IMR-90 (cell line): Measurements from ENCODE around the gene C14orf93. TPM values are rescaled to one million over a fixed set of nuclear protein-coding genes. Genes with fewer than 3 reads are reported as not detected.

Experiments used
- ATAC-seq: fragments of 200-7000 bp; cut with Tn5 transposase; 2 replicates; pipeline ENCODE4 v1.9.1; 2020; ENCODE audit warnings: low read depth, mild to moderate bottlenecking, moderate library complexity
- BruUV-seq: library from RNA; stranded (reverse); fragments of 400-500 nt; replicated peaks from 2 replicates; lab custom pipeline; 2021; lab: Mats Ljungman, UMichigan
- CTCF ChIA-PET: fragments of 300-600 bp; formaldehyde crosslinking; extraction: SDS; loops from one replicate; lab custom pipeline; 2021; ENCODE audit warnings: antibody characterized with exemption; lab: Yijun Ruan, JAX
- POLR2A ChIA-PET: fragments of 300-600 bp; sonication (Branson Sonifier 250); formaldehyde crosslinking; loops from one replicate; lab custom pipeline; 2022; ENCODE audit warnings: antibody characterized with exemption; ENCODE audit not compliant: unreplicated experiment; lab: Charles Lee
- DNase-seq: peaks from one replicate; pipeline ENCODE4 v3.0.0; 2013
- H2AFZ ChIP-seq: replicated peaks from 2 replicates; pipeline ENCODE3; 2013; ENCODE audit warnings: low read length, mild to moderate bottlenecking; ENCODE audit not compliant: poor library complexity
- H2AK5ac ChIP-seq: 2 replicates; pipeline ENCODE4 v1.6.1; 2013; ENCODE audit warnings: low read depth, low read length, inconsistent platforms
- H2AK9ac ChIP-seq: replicated peaks from 2 replicates; pipeline ENCODE3; 2013; ENCODE audit warnings: mild to moderate bottlenecking, low read depth, low read length, moderate library complexity; ENCODE audit not compliant: poor library complexity
- H2BK120ac ChIP-seq: 2 replicates; pipeline ENCODE4 v1.6.1; 2013; ENCODE audit warnings: low read depth, low read length, inconsistent platforms
- H2BK15ac ChIP-seq: 3 replicates; pipeline ENCODE4 v1.6.1; 2013; ENCODE audit warnings: low read depth, low read length, inconsistent platforms
- H2BK20ac ChIP-seq: 2 replicates; pipeline ENCODE4 v1.6.1; 2013; ENCODE audit warnings: low read depth, mild to moderate bottlenecking, inconsistent platforms, low read length, moderate library complexity
- H2BK5ac ChIP-seq: 2 replicates; pipeline ENCODE4 v1.6.1; 2013; ENCODE audit warnings: mild to moderate bottlenecking, low read depth, low read length, inconsistent platforms; ENCODE audit not compliant: poor library complexity, severe bottlenecking
- H3K14ac ChIP-seq: replicated peaks from 2 replicates; pipeline ENCODE4 v1.6.1; 2013; ENCODE audit warnings: low read depth, low read length, inconsistent platforms
- H3K18ac ChIP-seq: 2 replicates; pipeline ENCODE4 v1.6.1; 2013; ENCODE audit warnings: low read depth, low read length, control low read depth
- H3K23ac ChIP-seq: 2 replicates; pipeline ENCODE4 v1.6.1; 2013; ENCODE audit warnings: low read depth, low read length, inconsistent platforms
- H3K27ac ChIP-seq: 2 replicates; pipeline ENCODE4 v1.5.1; 2013; ENCODE audit warnings: mild to moderate bottlenecking, control low read depth, low read length; ENCODE audit not compliant: insufficient read depth
- H3K27me3 ChIP-seq: 2 replicates; pipeline ENCODE4 v1.6.1; 2013; ENCODE audit warnings: low read length; ENCODE audit not compliant: control insufficient read depth, insufficient read depth
- H3K36me3 ChIP-seq: 2 replicates; pipeline ENCODE4 v1.6.1; 2013; ENCODE audit warnings: low read length, mixed read lengths; ENCODE audit not compliant: control insufficient read depth, insufficient read depth
- H3K4ac ChIP-seq: 2 replicates; pipeline ENCODE4 v1.6.1; 2013; ENCODE audit warnings: low read depth, low read length, inconsistent platforms
- H3K4me1 ChIP-seq: 2 replicates; pipeline ENCODE4 v1.6.1; 2013; ENCODE audit warnings: low read length, mixed read lengths; ENCODE audit not compliant: control insufficient read depth, insufficient read depth
- H3K4me2 ChIP-seq: 2 replicates; pipeline ENCODE4 v1.6.1; 2013; ENCODE audit warnings: low read depth, mild to moderate bottlenecking, control low read depth, low read length, moderate library complexity
- H3K4me3 ChIP-seq: 2 replicates; pipeline ENCODE4 v1.5.1; 2013; ENCODE audit warnings: low read depth, mild to moderate bottlenecking, control low read depth, low read length, moderate library complexity; ENCODE audit not compliant: insufficient read depth
- H3K56ac ChIP-seq: 2 replicates; pipeline ENCODE4 v1.6.1; 2013; ENCODE audit warnings: low read length, inconsistent platforms; ENCODE audit not compliant: insufficient read depth; ENCODE audit errors: extremely low read depth
- H3K79me1 ChIP-seq, 2 experiments: 2 replicates each; pipeline ENCODE4 v1.6.1; 2013; ENCODE audit warnings: low read length in 2 of 2, inconsistent platforms in 1 of 2, low read depth in 1 of 2
- H3K9ac ChIP-seq: 2 replicates; pipeline ENCODE4 v1.6.1; 2013; ENCODE audit warnings: low read depth, low read length, control low read depth
- H3K9me1 ChIP-seq: 2 replicates; pipeline ENCODE4 v1.6.1; 2013; ENCODE audit warnings: low read length, inconsistent platforms; ENCODE audit not compliant: insufficient read depth
- H3K9me3 ChIP-seq: 2 replicates; pipeline ENCODE4 v1.6.1; 2013; ENCODE audit warnings: low read length; ENCODE audit not compliant: control insufficient read depth, insufficient read depth
- H4K20me1 ChIP-seq: 2 replicates; pipeline ENCODE4 v1.6.1; 2013; ENCODE audit warnings: low read length, inconsistent platforms; ENCODE audit not compliant: insufficient read depth
- H4K5ac ChIP-seq: 2 replicates; pipeline ENCODE4 v1.6.1; 2013; ENCODE audit warnings: mild to moderate bottlenecking, low read depth, low read length, control low read depth
- H4K8ac ChIP-seq, 2 experiments: 2 replicates each; pipeline ENCODE4 v1.6.1; 2013; ENCODE audit warnings: low read depth in 2 of 2, low read length in 2 of 2, control low read depth in 1 of 2, inconsistent platforms in 1 of 2
- H4K91ac ChIP-seq: 2 replicates; pipeline ENCODE4 v1.6.1; 2013; ENCODE audit warnings: low read depth, low read length, inconsistent platforms; ENCODE audit not compliant: insufficient read depth
- BHLHE40 ChIP-seq: fragments of 150-350 bp; IDR thresholded peaks from 2 replicates; pipeline ENCODE4 v1.6.1; 2016; ENCODE audit warnings: mild to moderate bottlenecking, low read depth, low read length
- CEBPB ChIP-seq: IDR thresholded peaks from 2 replicates; pipeline ENCODE4 v1.6.1; 2012; ENCODE audit warnings: low read depth, low read length, improper control_type of control experiment
- CHD1 ChIP-seq: IDR thresholded peaks from 2 replicates; pipeline ENCODE4 v1.6.1; 2012; ENCODE audit warnings: low read depth, low read length, improper control_type of control experiment
- FOS ChIP-seq: fragments of 150-350 bp; IDR thresholded peaks from 2 replicates; pipeline ENCODE4 v1.6.1; 2016; ENCODE audit warnings: low read depth, low read length
- MAFK ChIP-seq: IDR thresholded peaks from 2 replicates; pipeline ENCODE4 v1.6.1; 2012; ENCODE audit warnings: low read depth, low read length, improper control_type of control experiment
- MAZ ChIP-seq: IDR thresholded peaks from 2 replicates; pipeline ENCODE4 v1.6.1; 2012; ENCODE audit warnings: low read depth, mild to moderate bottlenecking, low read length, improper control_type of control experiment, moderate library complexity, borderline replicate concordance
- MXI1 ChIP-seq: IDR thresholded peaks from 2 replicates; pipeline ENCODE4 v1.6.1; 2012; ENCODE audit warnings: low read depth, mild to moderate bottlenecking, low read length, moderate library complexity, borderline replicate concordance
- NFE2L2 ChIP-seq: fragments of 150-350 bp; IDR thresholded peaks from 2 replicates; pipeline ENCODE4 v1.6.1; 2016; ENCODE audit warnings: low read depth, mild to moderate bottlenecking, low read length
- POLR2A ChIP-seq: IDR thresholded peaks from 2 replicates; pipeline ENCODE4 v1.6.1; 2012; ENCODE audit warnings: mild to moderate bottlenecking, low read depth, low read length
- RAD21 ChIP-seq: IDR thresholded peaks from 2 replicates; pipeline ENCODE4 v1.6.1; 2012; ENCODE audit warnings: low read length, improper control_type of control experiment
- RFX5 ChIP-seq: IDR thresholded peaks from 2 replicates; pipeline ENCODE4 v1.8.0; 2012; ENCODE audit warnings: low read depth, mild to moderate bottlenecking, low read length, moderate library complexity
- SMC3 ChIP-seq: fragments of 150-350 bp; IDR thresholded peaks from 2 replicates; pipeline ENCODE4 v1.6.1; 2016; ENCODE audit warnings: low read depth, mild to moderate bottlenecking, antibody characterized with exemption, low read length, moderate library complexity
- dilution Hi-C: fragments of 300-500 bp; cut with HindIII; formaldehyde crosslinking; loops from one replicate; pipeline ENCODE4 v1.14.3; 2018; ENCODE audit warnings: low sequenced_read_pairs; ENCODE audit not compliant: unreplicated experiment
- in situ Hi-C: fragments of 300-500 bp; cut with MboI; formaldehyde crosslinking; loops from 3 replicates; pipeline ENCODE4 v1.14.3; 2019; ENCODE audit warnings: low sequenced_read_pairs, inconsistent platforms, mixed read lengths
- intact Hi-C: fragments of 100-400 bp; cut with micrococcal nuclease; formaldehyde crosslinking; loops from 2 replicates; pipeline ENCODE4 v1.10.0; 2022
- polyA plus RNA-seq, 3 experiments: library from polyadenylated mRNA; depleted of rRNA; stranded (reverse); fragments of >200 nt; gene quantifications; 2 replicates each; pipeline ENCODE4 v1.2.3, GENCODE V29; 2012; ENCODE audit warnings: low replicate concordance in 1 of 3
- total RNA-seq: library from RNA; depleted of rRNA; stranded (reverse); fragments of >200 nt; gene quantifications from 2 replicates; pipeline ENCODE4 v1.2.3, GENCODE V29; 2012
- TF ChIP-seq, protein P1 (sequence below): fragments of 150-350 bp; IDR thresholded peaks from 2 replicates; pipeline ENCODE4 v1.6.1; 2017; ENCODE audit warnings: mild to moderate bottlenecking, antibody characterized with exemption, low read length, low read depth
- TF ChIP-seq, protein P2 (sequence below): fragments of 150-350 bp; IDR thresholded peaks from 2 replicates; pipeline ENCODE4 v1.6.1; 2016; ENCODE audit warnings: low read depth, mild to moderate bottlenecking, low read length, moderate library complexity, borderline replicate concordance

Gene C14orf93
- total and polyA plus RNA-seq, 2 of the 4 experiments (the other 2 are of a cell fraction) = 5.4 to 5.7 TPM

DNA sequence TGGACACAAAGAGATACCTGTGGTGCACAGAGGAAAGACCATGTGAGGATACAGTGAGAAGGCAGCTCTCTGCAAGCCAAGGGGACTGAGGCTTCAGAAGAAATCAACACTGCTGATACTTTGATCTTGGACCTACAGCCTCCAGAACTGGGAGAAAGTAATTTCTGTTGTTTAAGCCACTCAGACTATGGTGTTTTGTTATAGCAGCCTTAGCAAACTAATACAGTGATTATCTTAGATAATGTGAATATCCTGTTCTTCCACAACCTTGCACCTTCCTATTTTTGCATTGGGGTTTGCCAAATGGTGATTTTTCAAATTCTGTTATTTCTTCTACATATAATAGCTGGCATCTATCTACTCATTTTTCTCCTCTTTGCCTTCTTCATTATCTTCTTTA is 8.2 kb upstream of the C14orf93 start:
- no peaks in the 10 kb centered on the region for H3K4me1 ChIP-seq
- no peak overlapping the region for H3K14ac ChIP-seq
- H3K18ac ChIP-seq = no peak overlapping the region
- no peak for ATAC-seq
- no peak overlapping the region for H2BK20ac ChIP-seq
- H3K4ac ChIP-seq = no peak overlapping the region
- H3K79me1 ChIP-seq = no peaks in the 10 kb centered on the region
- intact Hi-C loops (loop anchor here (1.0 kb wide), 1 partner anchor 34 kb away; no protein-coding TSS in a partner anchor), in situ Hi-C loops (no loop called here), dilution Hi-C loops (no loop called here)
- TF ChIP-seq BHLHE40 = no peak
- TF ChIP-seq NFE2L2 = no peak
- no peak for TF ChIP-seq POLR2A
- TF ChIP-seq RAD21 = no peak
- no peak for TF ChIP-seq CHD1
- TF ChIP-seq MAFK = no peak
- TF ChIP-seq CEBPB = no peak
- TF ChIP-seq MXI1 = no peak
- no peak for TF ChIP-seq MAZ
- TF ChIP-seq, protein P1, sequence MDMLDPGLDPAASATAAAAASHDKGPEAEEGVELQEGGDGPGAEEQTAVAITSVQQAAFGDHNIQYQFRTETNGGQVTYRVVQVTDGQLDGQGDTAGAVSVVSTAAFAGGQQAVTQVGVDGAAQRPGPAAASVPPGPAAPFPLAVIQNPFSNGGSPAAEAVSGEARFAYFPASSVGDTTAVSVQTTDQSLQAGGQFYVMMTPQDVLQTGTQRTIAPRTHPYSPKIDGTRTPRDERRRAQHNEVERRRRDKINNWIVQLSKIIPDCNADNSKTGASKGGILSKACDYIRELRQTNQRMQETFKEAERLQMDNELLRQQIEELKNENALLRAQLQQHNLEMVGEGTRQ = no peak
- TF ChIP-seq, protein P2, sequence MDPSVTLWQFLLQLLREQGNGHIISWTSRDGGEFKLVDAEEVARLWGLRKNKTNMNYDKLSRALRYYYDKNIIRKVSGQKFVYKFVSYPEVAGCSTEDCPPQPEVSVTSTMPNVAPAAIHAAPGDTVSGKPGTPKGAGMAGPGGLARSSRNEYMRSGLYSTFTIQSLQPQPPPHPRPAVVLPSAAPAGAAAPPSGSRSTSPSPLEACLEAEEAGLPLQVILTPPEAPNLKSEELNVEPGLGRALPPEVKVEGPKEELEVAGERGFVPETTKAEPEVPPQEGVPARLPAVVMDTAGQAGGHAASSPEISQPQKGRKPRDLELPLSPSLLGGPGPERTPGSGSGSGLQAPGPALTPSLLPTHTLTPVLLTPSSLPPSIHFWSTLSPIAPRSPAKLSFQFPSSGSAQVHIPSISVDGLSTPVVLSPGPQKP = no peak
- no peak for TF ChIP-seq SMC3
- TF ChIP-seq FOS = no peak
- TF ChIP-seq RFX5 = no peak
- H4K8ac ChIP-seq = no peak overlapping the region
- no peak overlapping the region for H4K5ac ChIP-seq
- no peaks in the 10 kb centered on the region for H3K9me3 ChIP-seq
- no peaks in the 10 kb centered on the region; the same call in 1 of the 2 replicates for H3K9me1 ChIP-seq
- BruUV-seq = no TSS peak
- H3K56ac ChIP-seq = no peak overlapping the region
- H2AK9ac ChIP-seq = no peak overlapping the region
- H3K4me3 ChIP-seq = no peak overlapping the region
- no peak overlapping the region for H3K9ac ChIP-seq
- no peak overlapping the region for H3K23ac ChIP-seq
- no peak overlapping the region for H2BK120ac ChIP-seq
- no peak overlapping the region for H2AFZ ChIP-seq
- no peak overlapping the region for H2BK5ac ChIP-seq
- DNase-seq = no peak
- no peak overlapping the region for H3K4me2 ChIP-seq
- H4K91ac ChIP-seq = no peak overlapping the region
- no peak overlapping the region for H3K27ac ChIP-seq
- H3K27me3 ChIP-seq = no peaks in the 10 kb centered on the region
- H3K36me3 ChIP-seq = no peaks in the 10 kb centered on the region
- POLR2A ChIA-PET = no interaction called here
- H2BK15ac ChIP-seq = no peak overlapping the region
- H2AK5ac ChIP-seq = no peak overlapping the region
- H4K20me1 ChIP-seq = no peaks in the 10 kb centered on the region
- CTCF ChIA-PET = interaction anchor here (0.9 kb wide), 1 partner anchor 23 kb away, joined by 3 read pairs; no protein-coding TSS in a partner anchor
